Measurements from ENCODE around the gene THOC5.

- TF ChIP-seq CTCF (IDR thresholded peaks at IDR 0.05) (no peak), POLR2A (IDR thresholded peaks at IDR 0.05) (no peak)
These were observed 66.1 kb downstream of the THOC5 start for GRCh38 chr22:29487426-29487986.

Measured in breast epithelium (tissue), 3 donors.